K562 (cell line): ENCODE results near the gene SSU72. TPM values are rescaled to one million over a fixed set of nuclear protein-coding genes. Genes with fewer than 3 reads are reported as not detected.

Source experiments
- CBX8 ChIP-seq: fragments of 200-600 bp; sonication (generic); IDR thresholded peaks from 2 replicates; pipeline ENCODE4 v1.6.1; 2012; ENCODE audit warnings: borderline replicate concordance, mixed run types, low read depth, mild to moderate bottlenecking, moderate library complexity, mixed read lengths, low read length, control low read depth, inconsistent platforms; ENCODE audit not compliant: poor library complexity, severe bottlenecking; ENCODE audit errors: extremely low read depth
- DACH1 ChIP-seq: fragments of 450-650 bp; IDR thresholded peaks from 2 replicates; pipeline ENCODE4 v1.6.1; 2018; ENCODE audit not compliant: partially characterized antibody
- FOXA1 ChIP-seq: fragments of 450-650 bp; IDR thresholded peaks from 2 replicates; pipeline ENCODE4 v1.6.1; 2016; ENCODE audit warnings: mild to moderate bottlenecking, borderline replicate concordance
- FOXM1 ChIP-seq, 2 experiments: fragments of 450-650 bp in 1 of 2; sonication (generic) in 1 of 2; formaldehyde crosslinking in 1 of 2; IDR thresholded peaks; 2 replicates each; pipeline versions ENCODE4 v1.6.1 to v1.9.0; 2017 to 2022; ENCODE audit warnings: low read depth in 2 of 2, mild to moderate bottlenecking in 2 of 2, missing genetic modification reagents in 1 of 2, moderate library complexity in 1 of 2
- MAZ ChIP-seq, 2 experiments: fragments of 450-650 bp in 1 of 2; sonication (generic) in 1 of 2; formaldehyde crosslinking; IDR thresholded peaks in 1 of 2; conservative IDR thresholded peaks in 1 of 2; 2 replicates each; pipeline versions ENCODE4 v1.4.0 to v1.5.0; 2020; ENCODE audit warnings: mild to moderate bottlenecking in 1 of 2, missing genetic modification reagents in 1 of 2
- MBD2 ChIP-seq: sonication (generic); IDR thresholded peaks from 2 replicates; pipeline ENCODE4 v1.6.1; 2016; ENCODE audit warnings: low read depth, borderline replicate concordance
- NUFIP1 ChIP-seq: fragments of 450-650 bp; IDR thresholded peaks from 2 replicates; pipeline ENCODE4 v1.6.1; 2018; ENCODE audit not compliant: partially characterized antibody
- POLR2H ChIP-seq: IDR thresholded peaks from 2 replicates; pipeline ENCODE4 v1.6.1; 2016; ENCODE audit warnings: missing genetic modification characterization, low read depth, mild to moderate bottlenecking, control low read depth, missing compliant biosample characterization, moderate library complexity
- RBM14 ChIP-seq: fragments of 200-400 bp; formaldehyde crosslinking; IDR thresholded peaks from 2 replicates; pipeline ENCODE4 v1.6.1; 2018; ENCODE audit warnings: low read depth, mild to moderate bottlenecking, low read length, moderate library complexity, borderline replicate concordance; ENCODE audit not compliant: insufficient read depth
- RFX1 ChIP-seq: fragments of 450-650 bp; IDR thresholded peaks from 2 replicates; pipeline ENCODE4 v1.6.1; 2016; ENCODE audit warnings: mild to moderate bottlenecking, moderate library complexity
- SAFB2 ChIP-seq: fragments of 200-400 bp; formaldehyde crosslinking; IDR thresholded peaks from 2 replicates; pipeline ENCODE4 v1.6.1; 2018; ENCODE audit warnings: borderline replicate concordance, low read length, low read depth, moderate library complexity; ENCODE audit not compliant: severe bottlenecking
- SMC3 ChIP-seq: conservative IDR thresholded peaks from 2 replicates; pipeline ENCODE4 v1.6.1; 2011; ENCODE audit warnings: low read depth, low read length, improper control_type of control experiment; ENCODE audit not compliant: insufficient read depth
- TSC22D4 ChIP-seq: fragments of 450-650 bp; IDR thresholded peaks from 2 replicates; pipeline ENCODE4 v1.6.1; 2016; ENCODE audit warnings: missing genetic modification characterization, missing biosample characterization, control low read depth
- ZNF436 ChIP-seq: fragments of 250-450, 450-650 bp; sonication (Bioruptor Pico); formaldehyde crosslinking; IDR thresholded peaks from 2 replicates; pipeline ENCODE4 v1.7.0; 2020; ENCODE audit warnings: mild to moderate bottlenecking
- polyA plus RNA-seq, 8 experiments: library from polyadenylated mRNA; depleted of rRNA in 4 of 8; stranded (reverse) in 5 of 8; unstranded in 3 of 8; fragments of >200 nt; fragmentation: Nextera tagmentation in 2 of 8; fragmentation: Illumina TruSeq in 1 of 8; extraction: Ambion mirVana in 2 of 8; extraction: Trizol in 1 of 8; gene quantifications; 2 replicates each; pipeline versions ENCODE4 v1.2.1 to v1.2.3, GENCODE V29; 2011 to 2014; ENCODE audit warnings: inconsistent platforms in 1 of 8, missing spikeins in 1 of 8
- total RNA-seq, 7 experiments: library from RNA; depleted of rRNA in 6 of 7; stranded (reverse); fragments of >200 nt in 6 of 7; fragmentation: Illumina TruSeq in 2 of 7; extraction: Trizol in 2 of 7; gene quantifications; 2 replicates each; pipeline versions ENCODE4 v1.2.1 to v1.2.3, GENCODE V29; 2011 to 2021; ENCODE audit warnings: low replicate concordance in 1 of 7
- TF ChIP-seq, protein P1 (sequence below): sonication (generic); formaldehyde crosslinking; IDR thresholded peaks from 2 replicates; pipeline ENCODE4 v1.8.1; 2023; ENCODE audit warnings: mild to moderate bottlenecking, missing genetic modification reagents
- TF ChIP-seq, protein P2 (sequence below), 2 experiments: fragments of 250-450 bp in 1 of 2; fragments of 450-650 bp in 1 of 2; sonication (Bioruptor Pico) in 1 of 2; IDR thresholded peaks; 2 replicates each; pipeline versions ENCODE4 v1.6.1 to v1.8.0; 2016 to 2021; ENCODE audit warnings: mild to moderate bottlenecking in 2 of 2, moderate library complexity in 2 of 2, missing compliant biosample characterization in 1 of 2, missing genetic modification characterization in 1 of 2
- TF ChIP-seq, protein P3 (sequence below): IDR thresholded peaks from 2 replicates; pipeline ENCODE4 v1.6.1; 2011; ENCODE audit warnings: borderline replicate concordance, low read depth, mild to moderate bottlenecking, moderate library complexity, low read length; ENCODE audit not compliant: insufficient read depth, poor library complexity, severe bottlenecking
- TF ChIP-seq, protein P4 (sequence below), 2 experiments: fragments of 200-800 bp in 1 of 2; sonication (Bioruptor generic) in 1 of 2; sonication (generic) in 1 of 2; formaldehyde crosslinking in 1 of 2; IDR thresholded peaks in 1 of 2; conservative IDR thresholded peaks in 1 of 2; 2 replicates each; pipeline versions ENCODE4 v1.5.0 to v1.6.1; 2016 to 2020; ENCODE audit warnings: missing compliant biosample characterization in 1 of 2, missing genetic modification characterization in 1 of 2, missing genetic modification reagents in 1 of 2

Gene SSU72
- total and polyA plus RNA-seq, 9 of the 15 experiments (the other 6 are each of a cell fraction or from before 2014, with no cell fraction given) = 70.8 to 201 (median 94.6) TPM

DNA sequence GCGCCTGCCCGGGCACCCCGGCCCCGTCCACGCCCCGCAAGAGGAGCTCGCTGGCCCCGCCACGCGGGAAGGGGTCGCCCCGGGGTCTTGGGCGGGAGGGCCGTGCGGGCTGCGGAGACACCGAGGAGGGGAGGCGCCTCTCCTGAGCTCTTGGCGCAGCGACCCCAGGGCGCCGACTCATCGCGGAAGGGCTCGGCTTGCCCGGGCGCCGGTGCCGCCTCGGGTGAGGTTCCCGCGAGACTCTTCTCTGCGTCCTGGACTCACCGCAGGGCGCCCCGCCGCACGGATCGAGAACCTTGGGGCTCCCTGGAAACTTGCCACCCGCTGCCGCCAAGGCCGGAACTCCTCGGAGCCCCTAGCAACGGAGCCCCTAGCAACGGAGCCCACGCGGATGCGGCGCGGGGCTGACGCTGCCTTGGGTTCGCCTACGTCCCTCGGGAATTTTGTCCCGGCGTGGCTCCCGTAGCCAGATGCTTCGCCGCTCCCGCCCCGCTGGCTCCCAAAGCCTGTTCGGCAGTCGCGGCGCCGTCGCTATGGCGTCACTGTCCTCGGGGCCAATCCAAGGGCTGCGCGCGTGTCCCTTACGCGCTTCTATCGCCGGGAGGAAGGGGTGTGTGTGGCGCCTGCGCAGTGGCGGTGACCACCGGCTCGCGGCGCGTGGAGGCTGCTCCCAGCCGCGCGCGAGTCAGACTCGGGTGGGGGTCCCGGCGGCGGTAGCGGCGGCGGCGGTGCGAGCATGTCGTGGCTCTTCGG, 63.0 kb downstream of the SSU72 start, which contains the start of gene ATAD3A (continued):
- TF ChIP-seq, protein P1, sequence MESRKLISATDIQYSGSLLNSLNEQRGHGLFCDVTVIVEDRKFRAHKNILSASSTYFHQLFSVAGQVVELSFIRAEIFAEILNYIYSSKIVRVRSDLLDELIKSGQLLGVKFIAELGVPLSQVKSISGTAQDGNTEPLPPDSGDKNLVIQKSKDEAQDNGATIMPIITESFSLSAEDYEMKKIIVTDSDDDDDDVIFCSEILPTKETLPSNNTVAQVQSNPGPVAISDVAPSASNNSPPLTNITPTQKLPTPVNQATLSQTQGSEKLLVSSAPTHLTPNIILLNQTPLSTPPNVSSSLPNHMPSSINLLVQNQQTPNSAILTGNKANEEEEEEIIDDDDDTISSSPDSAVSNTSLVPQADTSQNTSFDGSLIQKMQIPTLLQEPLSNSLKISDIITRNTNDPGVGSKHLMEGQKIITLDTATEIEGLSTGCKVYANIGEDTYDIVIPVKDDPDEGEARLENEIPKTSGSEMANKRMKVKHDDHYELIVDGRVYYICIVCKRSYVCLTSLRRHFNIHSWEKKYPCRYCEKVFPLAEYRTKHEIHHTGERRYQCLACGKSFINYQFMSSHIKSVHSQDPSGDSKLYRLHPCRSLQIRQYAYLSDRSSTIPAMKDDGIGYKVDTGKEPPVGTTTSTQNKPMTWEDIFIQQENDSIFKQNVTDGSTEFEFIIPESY (CRISPR knock-in tag) = peak; percentile 80
- TF ChIP-seq MAZ (CRISPR knock-in tag; conservative IDR thresholded peaks at IDR 0.05 in 1 of 2, IDR thresholded peaks at IDR 0.05 in 1 of 2) = peak; percentile 94 to 96
- peak; percentile 94 for TF ChIP-seq RFX1
- no peak for TF ChIP-seq FOXA1
- TF ChIP-seq, protein P2, sequence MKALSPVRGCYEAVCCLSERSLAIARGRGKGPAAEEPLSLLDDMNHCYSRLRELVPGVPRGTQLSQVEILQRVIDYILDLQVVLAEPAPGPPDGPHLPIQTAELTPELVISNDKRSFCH (CRISPR knock-in tag; IDR thresholded peaks at IDR 0.05) = no peak
- TF ChIP-seq, protein P2 (tag; IDR thresholded peaks at IDR 0.05) = 0 out of 2 replicates have a peak, but pooled peaks have one; percentile 57
- no peak for TF ChIP-seq ZNF436 (CRISPR knock-in tag)
- TF ChIP-seq POLR2H (tag) = peak; percentile 75
- TF ChIP-seq DACH1 = peak; percentile 69
- 0 out of 2 replicates have a peak, but pooled peaks have one; percentile 82 for TF ChIP-seq RBM14
- peak; percentile 20; the same call in 1 of the 2 replicates for TF ChIP-seq FOXM1 (IDR thresholded peaks at IDR 0.05; ENCODE audit: low read depth)
- peak; percentile 89 for TF ChIP-seq FOXM1 (CRISPR knock-in tag; IDR thresholded peaks at IDR 0.05; ENCODE audit: low read depth)
- no peak for TF ChIP-seq TSC22D4 (tag)
- TF ChIP-seq SMC3 = no peak
- TF ChIP-seq, protein P3, sequence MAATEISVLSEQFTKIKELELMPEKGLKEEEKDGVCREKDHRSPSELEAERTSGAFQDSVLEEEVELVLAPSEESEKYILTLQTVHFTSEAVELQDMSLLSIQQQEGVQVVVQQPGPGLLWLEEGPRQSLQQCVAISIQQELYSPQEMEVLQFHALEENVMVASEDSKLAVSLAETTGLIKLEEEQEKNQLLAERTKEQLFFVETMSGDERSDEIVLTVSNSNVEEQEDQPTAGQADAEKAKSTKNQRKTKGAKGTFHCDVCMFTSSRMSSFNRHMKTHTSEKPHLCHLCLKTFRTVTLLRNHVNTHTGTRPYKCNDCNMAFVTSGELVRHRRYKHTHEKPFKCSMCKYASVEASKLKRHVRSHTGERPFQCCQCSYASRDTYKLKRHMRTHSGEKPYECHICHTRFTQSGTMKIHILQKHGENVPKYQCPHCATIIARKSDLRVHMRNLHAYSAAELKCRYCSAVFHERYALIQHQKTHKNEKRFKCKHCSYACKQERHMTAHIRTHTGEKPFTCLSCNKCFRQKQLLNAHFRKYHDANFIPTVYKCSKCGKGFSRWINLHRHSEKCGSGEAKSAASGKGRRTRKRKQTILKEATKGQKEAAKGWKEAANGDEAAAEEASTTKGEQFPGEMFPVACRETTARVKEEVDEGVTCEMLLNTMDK = no peak
- no peak for TF ChIP-seq CBX8
- TF ChIP-seq MBD2 = peak; percentile 89
- TF ChIP-seq, protein P4, sequence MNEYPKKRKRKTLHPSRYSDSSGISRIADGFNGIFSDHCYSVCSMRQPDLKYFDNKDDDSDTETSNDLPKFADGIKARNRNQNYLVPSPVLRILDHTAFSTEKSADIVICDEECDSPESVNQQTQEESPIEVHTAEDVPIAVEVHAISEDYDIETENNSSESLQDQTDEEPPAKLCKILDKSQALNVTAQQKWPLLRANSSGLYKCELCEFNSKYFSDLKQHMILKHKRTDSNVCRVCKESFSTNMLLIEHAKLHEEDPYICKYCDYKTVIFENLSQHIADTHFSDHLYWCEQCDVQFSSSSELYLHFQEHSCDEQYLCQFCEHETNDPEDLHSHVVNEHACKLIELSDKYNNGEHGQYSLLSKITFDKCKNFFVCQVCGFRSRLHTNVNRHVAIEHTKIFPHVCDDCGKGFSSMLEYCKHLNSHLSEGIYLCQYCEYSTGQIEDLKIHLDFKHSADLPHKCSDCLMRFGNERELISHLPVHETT (CRISPR knock-in tag; conservative IDR thresholded peaks at IDR 0.05 in 1 of 2, IDR thresholded peaks at IDR 0.05 in 1 of 2) = peak in 1 of 2 experiments; percentile 98; a peak in 2 of 4 replicates
- TF ChIP-seq NUFIP1 = no peak
- no peak for TF ChIP-seq SAFB2
